GM21576 (cell line): ENCODE measurements around the gene PEX10.

Experiments used
- ATAC-seq: cut with Tn5 transposase; IDR thresholded peaks from one replicate; pipeline ENCODE4 v1.9.1; 2021; ENCODE audit warnings: mild to moderate bottlenecking, moderate library complexity; ENCODE audit not compliant: unreplicated experiment

The PEX10 gene

GRCh38 chr1:2389644-2390043, 22.7 kb downstream of the PEX10 start:
- no peak for ATAC-seq

- ATAC-seq: no peak
These were observed 24.1 kb downstream of the PEX10 start for GRCh38 chr1:2388004-2388913.

- no peak for ATAC-seq
These were observed 25.4 kb downstream of the PEX10 start for GRCh38 chr1:2386636-2387611.

GRCh38 chr1:2385606-2386280, 26.6 kb downstream of the PEX10 start:
- no peak for ATAC-seq

- ATAC-seq: no peak
These were observed 27.4 kb downstream of the PEX10 start for GRCh38 chr1:2384941-2385481.

- ATAC-seq: no peak
These were observed 28.1 kb downstream of the PEX10 start for GRCh38 chr1:2384130-2384860.

- no peak for ATAC-seq
These were observed 28.8 kb downstream of the PEX10 start for GRCh38 chr1:2383576-2383975.

GRCh38 chr1:2382621-2383361, 29.6 kb downstream of the PEX10 start:
- no peak for ATAC-seq

- ATAC-seq: no peak
These were observed 30.4 kb downstream of the PEX10 start for GRCh38 chr1:2381741-2382620.

GRCh38 chr1:2380816-2381591, 31.4 kb downstream of the PEX10 start:
- no peak for ATAC-seq

- ATAC-seq: no peak
These were observed 32.5 kb downstream of the PEX10 start for GRCh38 chr1:2379733-2380404.

GRCh38 chr1:2378956-2379732, 33.2 kb downstream of the PEX10 start:
- ATAC-seq: no peak

- ATAC-seq: no peak
These were observed 33.9 kb downstream of the PEX10 start for GRCh38 chr1:2378441-2378851.

GRCh38 chr1:2377751-2378440, 34.5 kb downstream of the PEX10 start:
- no peak for ATAC-seq

- ATAC-seq: no peak
These were observed 35.3 kb downstream of the PEX10 start for GRCh38 chr1:2376931-2377672.
